Left lobe of liver (tissue), 2 donors: ENCODE data around the gene ATP1A2. TPM values are rescaled to one million over a fixed set of nuclear protein-coding genes. Genes with fewer than 3 reads are reported as not detected.
"Not testable (repeated sequence)": the region's sequence is repeated elsewhere in the genome, so short reads cannot be mapped to it uniquely, and the experiment has no call there.

Experiments used
- ATAC-seq: fragments of 200-7000 bp; cut with Tn5 transposase; one replicate; pipeline ENCODE4 v1.9.1; 2020; ENCODE audit warnings: mild to moderate bottlenecking, moderate library complexity
- DNase-seq: peaks from one replicate; pipeline ENCODE4 v3.0.0-alpha.2; 2020; ENCODE audit warnings: low spot score
- total RNA-seq: library from RNA; stranded (reverse); gene quantifications from one replicate; pipeline ENCODE4 v1.2.1, GENCODE V29; 2021
- donor health status: DM: no; HTN: no; CAD: no; lungs with moderate emphysema.
- donor health status: DM: no; HTN: yes; CAD: no.

Gene ATP1A2
- total RNA-seq, 1 donor from 2014 or later: 0.45 TPM

GRCh38 chr1:160099716-160100375, 15.7 kb upstream of the ATP1A2 start:
- ATAC-seq (no peak), DNase-seq (no peak)

DNA sequence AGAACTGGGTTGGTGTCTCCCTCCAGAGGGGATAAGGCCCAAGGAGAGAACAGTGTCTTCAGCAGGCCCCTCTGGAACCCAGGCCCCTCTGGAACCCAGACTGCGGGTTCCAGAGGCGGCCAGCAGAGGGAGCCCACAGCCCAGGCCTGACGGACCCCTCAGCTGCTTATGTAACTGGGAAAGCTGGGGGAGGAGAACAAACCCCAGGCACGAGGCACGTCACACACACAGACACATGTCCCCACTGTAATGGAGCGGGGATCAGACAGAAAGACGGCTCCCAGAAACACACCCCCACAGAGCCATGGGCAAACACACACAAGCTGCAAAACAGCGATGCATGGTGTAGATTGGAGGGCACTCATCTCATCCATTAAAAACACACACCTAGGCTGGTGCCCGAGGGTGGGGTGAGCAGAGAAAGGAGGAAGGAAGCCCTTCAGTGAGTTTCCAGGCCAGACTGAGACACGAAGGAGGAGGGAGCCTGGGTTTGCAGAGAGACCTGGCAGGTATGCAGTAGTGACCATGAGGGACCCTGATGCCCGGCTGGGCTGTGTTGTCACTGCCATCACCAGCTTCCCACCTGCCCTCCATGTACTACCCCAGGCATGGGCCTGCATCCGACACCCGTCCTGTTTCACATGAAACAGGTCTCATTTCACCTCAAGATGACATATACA, 14.4 kb upstream of the ATP1A2 start:
- ATAC-seq: peak; percentile 42
- DNase-seq: peak; percentile 77

DNA sequence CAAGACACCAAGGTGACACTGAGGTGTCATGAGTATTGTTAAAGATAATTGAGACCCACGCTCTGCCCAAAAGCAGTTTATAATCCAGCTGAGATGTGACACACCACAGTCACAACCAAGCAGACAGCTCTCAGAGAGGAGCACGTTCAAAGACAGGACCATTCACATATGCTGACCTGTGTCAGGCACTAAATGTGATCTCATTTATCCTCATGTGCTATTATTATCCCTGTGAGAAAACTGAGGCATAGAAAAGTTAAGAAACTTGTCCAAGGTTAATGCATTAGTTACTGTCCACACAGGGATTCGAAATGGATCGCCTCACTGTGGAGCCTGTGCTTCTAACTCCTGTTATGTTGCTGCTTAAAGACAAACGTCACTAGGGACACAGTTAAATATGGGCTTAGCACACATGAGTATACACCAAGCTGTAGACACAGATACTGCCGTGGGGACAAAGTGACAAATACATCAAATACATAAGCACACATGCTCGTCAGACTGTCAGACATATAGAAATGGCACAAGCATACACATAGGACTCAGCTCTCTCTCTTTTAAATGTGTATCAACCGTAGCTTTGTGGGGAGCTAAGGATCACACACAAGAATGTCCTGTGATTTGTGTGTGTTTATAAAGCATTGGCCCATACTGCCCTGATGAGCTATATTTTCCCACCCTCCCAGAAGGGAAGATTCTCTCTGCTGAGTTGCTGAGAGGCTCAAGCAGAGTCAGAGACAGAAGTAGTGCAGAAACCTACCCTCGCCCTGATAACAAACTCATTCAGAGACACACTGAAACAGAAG, 13.6 kb upstream of the ATP1A2 start:
- no peak for ATAC-seq
- no peak for DNase-seq

DNA sequence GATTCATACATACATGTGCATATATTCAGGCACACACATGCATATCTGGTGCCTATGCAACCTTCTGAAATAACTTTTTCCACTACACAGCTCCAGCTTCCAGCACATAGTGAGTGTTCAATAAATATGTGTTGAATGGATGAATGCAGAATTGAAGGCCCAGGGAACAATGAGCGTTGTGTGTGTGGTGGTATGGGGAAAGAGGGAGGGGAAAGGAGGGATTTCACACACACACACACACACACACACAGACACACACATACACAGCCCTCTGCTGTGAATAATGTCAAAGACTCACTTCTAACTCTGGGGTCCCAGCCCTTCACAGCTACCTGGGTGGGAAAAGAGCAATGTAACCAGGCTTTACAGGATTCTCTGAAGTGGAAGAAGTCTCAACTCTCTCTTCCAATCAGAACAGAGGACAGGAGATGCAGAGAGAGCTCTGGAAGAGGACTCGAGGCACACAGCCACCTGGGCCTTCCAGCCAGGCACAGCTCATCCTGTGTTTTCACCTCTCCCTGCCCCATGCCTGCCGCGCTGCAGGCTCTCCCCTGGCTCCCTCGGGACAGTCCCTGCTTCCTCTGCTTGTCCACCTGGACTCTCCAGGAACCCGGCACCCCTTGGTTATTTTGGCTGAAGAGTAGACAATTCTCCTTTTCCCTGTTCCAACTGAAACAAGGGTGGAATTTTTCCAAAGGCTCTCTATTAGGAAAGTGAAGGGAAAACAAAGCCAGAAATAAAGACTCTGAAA, 11.7 kb upstream of the ATP1A2 start:
- no peak for ATAC-seq
- DNase-seq: no peak

DNA sequence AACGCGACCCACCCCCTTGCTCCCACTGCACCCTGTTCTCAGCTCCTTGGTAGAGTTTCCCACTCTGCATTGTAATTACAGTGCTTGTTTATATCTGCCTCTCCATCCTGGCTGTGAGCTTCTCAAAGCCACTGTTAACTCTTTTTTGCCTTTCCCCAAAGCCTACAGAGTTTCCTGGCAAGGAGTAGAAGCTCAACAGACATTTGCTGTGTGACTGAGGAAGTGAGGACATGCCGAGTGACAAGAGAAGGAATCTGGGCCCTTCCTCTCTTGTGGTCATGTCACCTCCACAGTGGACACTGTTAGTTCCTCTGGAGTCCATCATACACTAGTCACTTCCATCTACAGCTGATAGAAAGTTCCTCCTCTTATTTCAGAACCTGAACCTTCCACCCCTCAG, 11.1 kb upstream of the ATP1A2 start:
- DNase-seq (no peak), ATAC-seq (no peak)

GRCh38 chr1:160105155-160105554, 10.4 kb upstream of the ATP1A2 start:
- ATAC-seq: no peak
- no peak for DNase-seq

DNA sequence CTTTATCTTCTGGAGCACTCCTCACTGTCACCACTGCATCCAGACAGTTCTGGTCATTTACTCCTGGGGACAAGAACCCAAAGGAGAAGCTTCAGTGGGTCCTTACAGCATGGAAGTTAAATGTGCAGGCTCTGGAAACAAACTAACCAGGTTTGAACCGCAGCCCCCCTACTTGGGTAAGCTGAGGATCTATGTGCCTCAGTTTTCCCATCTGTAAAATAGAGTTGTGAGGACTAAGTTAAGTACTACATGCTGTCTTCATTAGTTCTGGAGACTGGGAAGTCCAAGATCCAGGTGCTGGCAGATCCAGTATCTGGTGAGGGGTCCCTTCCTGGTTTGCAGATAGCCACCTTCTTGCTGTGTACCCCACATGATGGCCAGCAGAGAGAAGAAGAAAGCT, 8.0 kb upstream of the ATP1A2 start:
- DNase-seq (no peak), ATAC-seq (no peak)

- ATAC-seq (peak; percentile 62), DNase-seq (no peak)
Observed at GRCh38 chr1:160108888-160109662, 6.5 kb upstream of the ATP1A2 start.

DNA sequence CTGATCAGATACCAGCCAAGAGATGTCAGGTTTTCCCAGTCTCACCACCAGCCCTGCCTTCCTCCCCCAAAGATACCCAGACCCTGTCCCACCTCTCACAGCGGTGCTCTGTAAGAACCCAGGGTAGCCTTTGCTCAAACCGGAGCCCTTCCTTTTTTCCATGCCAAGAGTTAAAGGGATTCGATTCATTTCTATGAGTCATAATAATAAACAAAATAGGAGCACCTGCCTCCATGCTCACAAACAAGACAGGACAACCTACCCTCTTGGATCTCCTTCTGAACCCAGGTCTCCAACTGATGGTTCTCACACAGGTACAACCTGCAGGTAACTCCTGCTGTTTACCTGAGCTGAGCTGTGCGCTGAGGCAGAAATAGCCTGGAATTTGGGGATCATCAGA, 5.9 kb upstream of the ATP1A2 start:
- DNase-seq: no peak
- no peak for ATAC-seq

DNA sequence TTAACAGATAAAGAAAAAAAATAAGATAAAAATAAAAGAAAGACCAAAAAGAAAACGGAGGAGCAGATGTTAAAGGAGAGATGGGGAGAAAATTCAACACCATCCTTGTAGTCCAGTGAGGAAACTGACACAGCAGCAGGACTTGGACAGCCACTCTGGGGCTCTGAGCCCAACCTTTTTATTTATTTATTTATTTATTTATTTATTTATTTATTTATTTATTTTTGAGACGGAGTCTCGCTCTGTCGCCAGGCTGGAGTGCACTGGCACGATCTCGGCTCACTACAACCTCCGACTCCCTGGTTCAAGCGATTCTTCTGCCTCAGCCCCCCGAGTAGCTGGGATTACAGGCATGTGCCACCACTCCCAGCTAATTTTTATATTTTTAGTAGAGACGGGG, 4.1 kb upstream of the ATP1A2 start:
- not testable (repeated sequence) for DNase-seq, ATAC-seq

DNA sequence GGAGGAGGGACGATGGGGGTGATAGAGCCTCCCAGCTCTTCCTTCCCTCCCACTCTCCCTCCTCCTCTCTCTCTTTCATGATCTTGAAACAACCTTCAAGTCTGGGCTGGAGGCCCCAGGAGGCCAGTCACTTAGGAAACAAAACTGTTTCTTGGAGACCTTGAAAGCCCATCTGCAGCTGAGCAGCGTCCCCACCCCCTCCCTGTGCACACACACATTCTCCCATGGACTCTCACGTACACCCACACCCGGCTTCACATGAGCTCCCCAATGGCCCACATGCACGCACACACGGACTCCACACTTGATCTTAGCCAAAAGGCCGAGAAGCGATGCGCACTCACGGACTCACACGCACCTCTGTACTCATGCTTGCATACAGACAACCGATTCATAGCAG, 3.2 kb upstream of the ATP1A2 start:
- DNase-seq (no peak), ATAC-seq (no peak)

GRCh38 chr1:160113407-160113806, 2.2 kb upstream of the ATP1A2 start:
- DNase-seq (no peak), ATAC-seq (no peak)

- DNase-seq (no peak), ATAC-seq (no peak)
Observed at GRCh38 chr1:160114085-160114484, 1.5 kb upstream of the ATP1A2 start.

DNA sequence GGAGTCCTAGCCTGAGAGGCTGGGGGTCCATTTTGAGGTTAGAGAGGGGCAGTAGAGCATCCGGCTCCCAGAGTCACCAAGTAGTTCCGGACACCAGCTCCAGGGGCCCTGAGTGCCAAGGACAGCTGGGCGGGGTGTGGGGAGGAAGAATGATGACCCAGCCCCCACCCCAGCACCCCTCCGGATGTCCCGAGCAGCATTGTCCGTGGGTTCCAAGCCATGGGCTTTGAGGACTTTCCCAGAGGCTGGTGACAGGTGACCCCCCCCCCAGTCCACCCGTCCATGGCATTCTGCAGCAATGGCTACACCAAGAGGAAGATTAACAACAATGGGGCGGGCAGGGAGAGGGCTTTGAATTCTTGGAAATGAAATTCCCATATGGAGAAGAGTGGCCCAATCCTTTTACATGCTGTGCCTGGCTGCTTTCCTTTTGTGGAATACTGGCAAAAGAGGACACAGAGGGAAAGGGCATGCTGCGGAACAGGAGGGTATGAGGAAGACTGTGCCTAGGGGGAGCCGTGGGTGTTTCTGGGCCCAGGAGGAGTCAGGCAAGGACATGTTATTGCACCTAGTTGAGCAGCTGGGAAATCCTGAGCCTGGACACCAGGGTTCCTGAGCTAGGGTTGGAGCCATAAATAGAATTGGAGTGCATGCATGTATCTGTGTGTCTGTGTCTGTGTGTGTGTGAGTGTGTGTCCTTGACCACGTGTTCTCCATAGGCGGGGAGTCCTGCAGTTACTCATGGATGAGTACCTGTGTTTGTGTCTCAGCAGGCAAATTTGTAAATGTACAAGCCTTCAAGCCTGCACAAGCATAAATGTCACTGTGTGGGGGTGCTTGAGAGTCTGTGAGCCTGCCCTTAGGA, 956 bp downstream of the ATP1A2 start:
- no peak for ATAC-seq

GRCh38 chr1:160117300-160117699, 1.7 kb downstream of the ATP1A2 start:
- ATAC-seq (no peak), DNase-seq (no peak)

More for the DNA sequence above, 956 bp downstream of the ATP1A2 start:
- DNase-seq: no peak

DNA sequence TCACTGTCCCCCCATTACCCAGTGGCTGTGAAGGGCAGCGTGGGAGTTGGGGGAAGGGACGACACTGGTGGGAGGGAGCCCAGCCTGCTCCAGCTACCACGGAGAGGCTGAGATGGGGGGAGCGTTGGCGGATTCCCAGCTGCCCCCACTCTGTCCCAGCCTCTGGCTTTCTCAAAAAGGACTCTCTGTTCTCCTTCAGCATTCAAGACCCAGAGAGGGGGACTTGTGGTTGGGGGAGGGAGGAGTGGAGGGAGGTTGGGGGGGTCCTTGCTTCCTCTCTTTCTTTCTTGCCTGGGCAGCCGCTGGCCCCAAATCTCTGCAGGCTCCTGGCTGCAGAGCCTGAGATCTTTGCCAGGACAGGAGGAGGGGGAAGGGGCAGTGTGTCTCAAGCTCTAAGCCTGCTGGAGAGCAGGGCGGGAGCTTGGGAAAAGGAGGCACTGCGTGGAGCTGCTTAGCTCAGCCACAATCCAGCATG, 2.2 kb downstream of the ATP1A2 start:
- DNase-seq: no peak
- peak; percentile 46 for ATAC-seq

GRCh38 chr1:160118928-160119327, 3.4 kb downstream of the ATP1A2 start:
- DNase-seq (no peak), ATAC-seq (no peak)

DNA sequence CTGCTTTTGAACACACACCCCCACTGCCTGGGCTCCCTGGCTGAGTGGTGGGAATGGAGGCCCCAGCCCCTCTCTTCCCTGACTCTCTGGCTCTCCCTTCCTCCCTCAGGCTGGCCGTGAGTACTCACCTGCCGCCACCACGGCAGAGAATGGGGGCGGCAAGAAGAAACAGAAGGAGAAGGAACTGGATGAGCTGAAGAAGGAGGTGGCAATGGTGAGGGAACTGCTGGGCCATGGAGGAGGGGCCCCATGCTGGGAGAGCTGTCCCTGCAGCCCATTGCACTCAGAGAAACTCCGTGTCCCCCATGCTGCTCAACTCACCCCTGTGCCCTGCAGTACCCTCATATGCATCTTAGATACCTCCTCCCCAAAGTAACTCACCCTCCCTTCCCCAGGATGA, 5.2 kb downstream of the ATP1A2 start:
- DNase-seq: no peak
- ATAC-seq: no peak

- DNase-seq: no peak
- no peak for ATAC-seq
Observed at GRCh38 chr1:160121388-160121787, 5.8 kb downstream of the ATP1A2 start.
